ENCODE results near the gene CLNS1A.

GRCh38 chr11:77687088-77687487 lies 49.5 kb upstream of the CLNS1A start:
- TF ChIP-seq NFYB (IDR thresholded peaks at IDR 0.05; ENCODE audit: extremely low read depth, insufficient read length), result no peak
- no peak for TF ChIP-seq JUN (IDR thresholded peaks at IDR 0.05; ENCODE audit: borderline replicate concordance, low read depth, low read length)
- TF ChIP-seq JUN (CRISPR knock-in tag; IDR thresholded peaks at IDR 0.05; ENCODE audit: borderline replicate concordance), result no peak
- TF ChIP-seq BDP1 (IDR thresholded peaks at IDR 0.05; ENCODE audit: insufficient read depth, insufficient read length), result no peak
- no peak for TF ChIP-seq ZFP30 (CRISPR knock-in tag; IDR thresholded peaks at IDR 0.05; ENCODE audit: borderline replicate concordance)
- no peak for TF ChIP-seq CHD7 (IDR thresholded peaks at IDR 0.05; ENCODE audit: low read depth, low read length)
- TF ChIP-seq NCOA2 (IDR thresholded peaks at IDR 0.05; ENCODE audit: partially characterized antibody in 2 of 2), result no peak

Data from K562 (cell line).